NCI-H1092 (cell line): ENCODE results near the gene ELK1.
"Not testable (repeated sequence)": the region's sequence is repeated elsewhere in the genome, so short reads cannot be mapped to it uniquely, and the experiment has no call there.

Experiments
- DNase-seq: peaks from one replicate; lab custom pipeline; 2025; lab: John Stamatoyannopoulos, UW

ELK1 gene

DNA sequence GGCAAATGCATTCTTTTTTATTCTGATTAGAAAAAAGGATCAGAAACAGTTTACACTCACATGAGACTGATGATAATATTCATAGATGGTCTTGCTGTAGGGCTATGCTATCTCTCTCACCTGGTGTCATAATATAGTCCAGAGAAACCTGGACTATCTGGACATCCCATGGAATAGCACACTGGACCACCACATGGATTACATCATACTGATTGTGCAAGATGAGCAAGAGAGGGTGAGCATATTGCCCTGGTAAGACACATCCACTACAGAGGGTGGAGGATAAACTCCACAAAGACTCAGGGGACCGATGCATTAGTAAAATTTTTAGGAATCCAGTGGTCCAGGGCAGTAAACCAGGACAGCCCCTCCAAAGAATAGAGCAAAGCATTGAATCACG is 38.9 kb downstream of the ELK1 start:
- no peak for DNase-seq

DNA sequence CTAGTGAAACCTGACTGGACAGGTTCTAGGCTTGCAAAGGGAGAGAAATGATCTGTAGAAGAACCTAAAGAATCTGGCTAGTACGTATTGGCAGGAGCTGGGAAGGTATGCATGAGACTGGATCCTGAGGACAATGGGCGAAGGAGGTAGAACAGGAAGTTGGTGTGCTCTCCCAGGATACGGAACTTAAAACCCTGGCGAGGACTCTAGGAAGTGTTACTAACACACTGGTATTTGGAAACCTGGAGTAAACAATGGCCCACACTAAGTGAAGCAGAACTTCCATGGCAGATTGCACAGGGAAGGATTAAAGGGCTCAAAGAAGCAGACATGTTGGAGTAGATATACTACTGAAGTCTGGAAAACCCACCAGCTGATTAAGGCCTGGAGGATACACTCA is 39.9 kb downstream of the ELK1 start:
- no peak for DNase-seq

DNA sequence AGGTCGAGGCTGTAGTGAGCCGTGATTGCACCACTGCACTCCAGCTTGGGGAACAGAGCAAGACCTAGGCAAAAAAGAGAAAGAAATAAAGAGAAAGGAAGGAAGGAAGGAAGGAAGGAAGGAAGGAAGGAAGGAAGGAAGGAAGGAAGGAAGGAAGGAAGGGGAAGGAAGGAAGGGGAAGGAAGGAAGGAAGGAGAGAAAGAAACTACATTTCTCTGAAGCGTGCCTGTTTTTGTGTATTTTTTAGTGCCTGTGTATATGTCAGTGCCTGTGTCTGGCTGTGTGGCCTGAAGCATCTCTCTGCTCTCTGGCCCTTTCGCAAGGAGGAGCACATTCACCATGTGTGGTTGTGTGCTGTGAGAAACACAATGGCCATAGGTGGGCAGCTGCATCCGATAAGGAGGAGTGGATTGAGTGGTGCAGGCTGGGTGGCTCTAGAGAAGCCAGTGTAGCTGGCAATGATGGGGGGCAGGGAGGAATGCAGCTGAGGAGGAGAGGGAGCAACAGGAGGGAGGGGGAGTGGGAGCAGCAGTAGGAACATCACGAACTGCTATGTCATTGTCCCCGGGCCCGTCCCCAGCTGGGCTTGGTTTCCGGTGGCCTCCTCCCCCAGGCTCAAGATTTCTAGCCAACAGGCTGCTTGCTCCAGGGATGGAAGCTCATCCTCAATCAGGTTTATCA is 42.1 kb downstream of the ELK1 start:
- no peak for DNase-seq

DNA sequence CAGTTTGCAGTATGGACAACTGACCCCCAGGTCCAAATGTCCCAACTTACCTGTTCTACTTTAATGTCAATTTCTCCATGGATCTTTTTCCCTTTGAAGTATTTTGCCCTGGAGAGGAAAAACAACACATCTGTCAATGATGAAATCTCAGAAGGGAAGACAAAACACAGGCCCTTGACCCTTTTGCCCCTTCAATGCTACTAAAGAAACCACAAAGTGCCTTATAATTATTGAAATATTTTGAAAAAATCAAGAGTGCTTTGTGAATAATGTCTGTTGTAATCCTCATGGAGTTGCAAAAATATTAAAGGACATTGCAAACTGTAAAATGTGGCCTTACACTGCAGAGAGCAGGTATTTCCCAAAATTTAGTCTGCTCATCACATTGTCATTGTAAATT is 43.3 kb downstream of the ELK1 start:
- DNase-seq = no peak

DNA sequence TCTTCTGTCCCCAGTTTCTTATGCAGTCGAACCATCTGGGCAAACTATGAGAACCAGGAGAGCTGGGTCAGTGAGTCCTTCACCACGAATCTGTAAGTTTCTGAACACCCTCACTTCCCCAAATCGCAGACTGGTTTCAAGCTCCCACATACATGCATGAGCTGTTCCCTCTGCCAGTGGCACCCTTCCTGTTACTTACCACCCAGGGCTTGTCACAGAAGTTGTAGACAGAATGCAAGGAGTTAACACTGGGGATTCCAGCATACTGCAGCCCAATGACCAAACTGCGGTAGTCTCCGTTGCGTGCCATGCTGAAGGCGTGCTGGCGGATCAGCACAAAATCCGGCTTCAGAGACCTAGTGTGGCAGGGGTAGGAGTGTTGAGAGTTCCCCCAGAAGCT is 45.3 kb downstream of the ELK1 start:
- DNase-seq = no peak

DNA sequence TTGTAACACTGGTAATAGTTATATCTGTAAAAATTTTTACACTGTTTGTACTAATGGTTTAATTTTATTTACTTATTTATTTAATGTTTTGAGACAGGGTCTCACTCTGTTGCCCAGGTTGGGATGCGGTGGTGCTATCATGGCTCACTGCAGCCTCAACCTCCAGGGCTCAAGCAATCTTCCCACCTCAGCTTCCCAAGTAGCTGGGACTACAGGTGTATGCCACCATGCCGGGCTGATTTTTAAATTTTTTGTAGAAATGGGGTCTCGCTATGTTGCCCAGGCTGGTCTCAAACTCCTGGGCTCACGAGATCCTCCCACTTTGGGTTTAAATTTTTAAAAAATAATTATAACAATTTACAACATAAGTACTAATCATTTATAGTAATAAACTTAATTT is 47.2 kb downstream of the ELK1 start:
- DNase-seq = not testable (repeated sequence)

DNA sequence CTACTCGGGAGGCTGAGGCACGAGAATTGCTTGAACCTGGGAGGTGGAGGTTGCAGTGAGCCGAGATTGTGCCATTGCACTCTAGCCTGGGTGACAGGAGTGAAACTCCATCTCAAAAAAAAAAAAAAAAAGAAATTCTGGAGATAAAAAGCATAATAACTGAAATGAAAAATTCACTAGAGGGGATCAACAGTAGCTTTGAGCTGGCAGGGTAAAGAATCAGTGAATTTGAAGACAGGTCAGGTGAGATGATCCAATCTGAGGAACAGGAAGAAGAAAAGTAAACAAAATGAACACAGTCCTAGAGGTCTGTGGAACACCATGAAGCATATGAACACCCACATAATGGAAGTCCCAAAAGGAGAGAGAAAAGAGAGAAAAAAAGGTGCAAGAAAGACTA is 53.1 kb downstream of the ELK1 start:
- DNase-seq = no peak

DNA sequence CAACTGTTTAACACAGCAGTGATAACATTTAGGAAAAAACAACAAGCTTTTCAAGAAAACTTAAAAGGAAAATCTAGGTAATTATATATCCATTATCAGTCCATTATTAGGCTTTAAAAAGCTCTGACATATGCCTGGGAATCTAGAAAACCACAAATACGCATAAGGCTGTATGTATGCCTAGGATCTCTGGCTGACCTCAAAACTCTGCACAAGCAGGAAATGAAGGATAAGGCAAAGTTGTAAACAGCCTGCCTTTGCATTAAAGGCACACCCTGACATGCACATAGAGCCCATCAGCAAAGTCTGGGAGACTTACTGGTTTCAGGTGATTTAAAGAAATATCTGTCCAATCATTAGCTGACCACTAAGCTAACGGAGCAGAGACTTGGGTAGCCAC is 54.1 kb downstream of the ELK1 start:
- no peak for DNase-seq

DNA sequence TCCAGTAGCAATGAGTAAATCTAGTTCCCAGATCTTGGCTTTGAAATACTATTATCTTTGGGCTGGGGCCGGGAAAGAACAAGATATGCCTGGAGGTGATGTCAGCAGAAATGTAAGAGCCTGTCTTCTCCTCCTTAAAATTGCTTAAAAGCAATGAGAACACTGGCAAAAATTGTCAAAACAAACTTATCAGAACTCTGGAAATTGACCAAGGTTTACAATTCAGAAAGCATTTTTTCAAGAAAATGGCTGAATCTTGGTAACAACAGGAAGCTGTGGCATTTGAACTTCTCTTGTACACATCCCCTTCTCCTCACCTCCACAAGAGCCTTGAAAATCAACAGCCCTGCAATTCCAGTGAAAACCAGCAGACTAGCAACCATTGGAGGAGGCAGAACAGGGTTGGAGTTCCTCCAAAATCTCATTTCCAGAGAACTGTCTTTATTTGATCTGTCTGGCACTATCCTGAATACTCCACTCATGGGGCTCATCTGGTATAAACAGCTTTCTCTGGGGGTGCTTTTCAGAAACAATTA is 54.6 kb downstream of the ELK1 start:
- no peak for DNase-seq

DNA sequence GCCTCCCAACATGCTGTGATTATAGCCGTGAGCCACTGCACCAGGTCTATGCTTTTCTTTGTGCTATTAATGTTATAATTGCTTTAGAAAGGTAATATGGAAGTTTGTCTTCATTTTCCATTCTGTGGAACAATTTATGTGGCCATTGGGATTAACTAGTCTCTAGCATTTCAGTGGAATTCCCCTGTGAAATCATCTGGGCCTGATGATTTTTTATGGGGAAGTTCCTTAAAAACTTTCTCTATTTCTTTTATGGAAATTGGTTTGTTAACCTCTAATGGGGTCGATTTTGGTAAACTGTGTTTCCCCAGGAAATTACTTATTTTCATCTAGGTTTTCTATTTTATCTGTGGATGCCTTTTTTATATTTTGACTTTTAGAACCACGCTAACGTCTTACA is 56.8 kb downstream of the ELK1 start:
- DNase-seq = no peak

DNA sequence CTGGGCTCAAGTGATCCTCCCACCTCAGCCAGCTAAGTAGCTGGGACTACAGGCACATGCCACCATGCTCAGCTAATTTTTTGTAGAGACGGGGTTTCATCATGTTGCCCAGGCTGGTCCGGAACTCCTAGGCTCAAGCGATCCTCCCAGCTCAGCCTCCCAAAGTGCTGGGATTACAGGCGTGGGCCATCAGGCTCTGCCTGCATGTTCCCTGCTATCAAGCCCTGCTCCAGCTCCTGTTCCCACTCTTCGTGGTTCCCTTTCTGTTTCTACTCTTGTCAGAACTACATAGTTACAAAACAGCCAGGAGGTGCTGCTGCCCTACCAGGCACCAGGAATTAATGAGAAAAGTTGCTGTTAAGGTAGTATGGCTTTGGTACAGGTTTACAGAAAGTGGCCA is 59.4 kb downstream of the ELK1 start:
- DNase-seq = no peak

DNA sequence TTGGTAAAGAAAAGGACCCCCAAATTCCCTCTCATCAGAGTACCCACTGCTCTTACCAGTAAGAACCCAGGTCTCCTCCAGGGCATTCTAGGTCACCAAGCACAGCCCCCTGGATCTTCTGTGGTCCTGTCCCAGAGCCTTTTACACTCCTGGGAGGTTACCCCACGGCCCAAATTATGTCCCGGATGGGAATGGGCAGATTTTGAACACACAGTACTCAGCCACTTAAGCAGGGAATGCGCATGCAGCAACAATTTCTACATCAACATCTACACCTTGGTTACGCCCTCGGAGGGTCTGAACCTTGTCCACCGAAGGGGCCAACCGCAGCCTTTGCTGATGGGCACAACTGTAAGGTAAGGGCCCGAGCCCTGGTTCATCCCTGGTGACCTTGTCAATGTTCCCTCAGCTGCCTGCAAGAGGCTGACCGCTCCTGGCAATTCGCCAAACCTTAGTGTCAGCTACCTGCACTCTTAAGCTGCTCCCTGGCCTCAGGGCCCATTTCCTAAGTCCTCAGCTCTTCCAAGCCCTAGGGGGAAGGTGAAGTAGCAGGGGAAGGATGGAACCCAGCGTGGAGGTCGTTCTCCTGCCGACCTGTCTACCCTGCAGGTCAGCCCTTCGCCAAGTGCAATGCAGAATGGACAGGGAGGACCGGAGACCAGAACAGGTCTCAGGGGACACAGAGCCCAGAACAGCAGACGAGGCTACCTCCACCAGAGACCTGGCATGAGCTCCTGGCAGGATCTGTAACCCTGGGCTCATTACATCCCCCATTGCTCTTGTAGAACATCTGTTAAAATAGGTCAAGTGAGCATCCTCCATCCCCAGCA is 62.2 kb downstream of the ELK1 start:
- no peak for DNase-seq

DNA sequence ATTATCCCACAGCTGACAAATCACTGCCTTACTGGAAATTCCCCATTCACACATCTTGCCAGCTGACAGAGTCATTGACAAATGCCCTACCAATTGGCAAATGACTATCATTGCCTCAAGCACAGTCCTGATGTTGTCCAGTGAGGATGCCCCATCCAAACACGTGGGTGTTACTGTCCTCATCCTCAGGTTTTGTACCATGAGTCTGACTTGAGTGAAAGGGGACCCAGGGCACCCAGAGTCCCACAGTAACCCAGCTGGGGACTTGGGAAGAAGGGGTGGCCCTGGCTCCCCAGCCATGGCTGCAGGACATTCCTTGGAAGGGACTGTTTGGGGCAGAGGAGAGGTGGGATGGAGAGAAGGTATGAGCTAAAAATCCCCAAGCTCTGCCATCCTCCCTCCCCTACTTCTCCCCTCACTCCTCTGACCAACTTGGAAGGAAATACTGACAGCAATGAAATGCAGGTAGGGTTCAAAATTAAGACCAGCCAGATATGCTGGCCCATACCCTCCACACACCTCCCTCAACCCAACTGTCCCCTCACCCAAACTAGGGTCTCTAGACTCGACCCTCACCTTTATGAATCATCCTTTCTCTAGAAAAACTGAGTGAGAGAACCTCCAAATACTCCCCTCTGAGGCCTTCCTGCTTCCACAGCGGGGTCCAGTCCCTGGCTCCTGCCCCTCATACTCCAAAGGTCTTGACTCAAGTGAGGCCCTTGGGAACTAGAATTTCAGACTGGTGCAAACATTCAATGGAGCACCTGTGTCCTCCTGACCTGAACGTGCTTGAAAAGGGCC is 63.1 kb downstream of the ELK1 start:
- DNase-seq = no peak

DNA sequence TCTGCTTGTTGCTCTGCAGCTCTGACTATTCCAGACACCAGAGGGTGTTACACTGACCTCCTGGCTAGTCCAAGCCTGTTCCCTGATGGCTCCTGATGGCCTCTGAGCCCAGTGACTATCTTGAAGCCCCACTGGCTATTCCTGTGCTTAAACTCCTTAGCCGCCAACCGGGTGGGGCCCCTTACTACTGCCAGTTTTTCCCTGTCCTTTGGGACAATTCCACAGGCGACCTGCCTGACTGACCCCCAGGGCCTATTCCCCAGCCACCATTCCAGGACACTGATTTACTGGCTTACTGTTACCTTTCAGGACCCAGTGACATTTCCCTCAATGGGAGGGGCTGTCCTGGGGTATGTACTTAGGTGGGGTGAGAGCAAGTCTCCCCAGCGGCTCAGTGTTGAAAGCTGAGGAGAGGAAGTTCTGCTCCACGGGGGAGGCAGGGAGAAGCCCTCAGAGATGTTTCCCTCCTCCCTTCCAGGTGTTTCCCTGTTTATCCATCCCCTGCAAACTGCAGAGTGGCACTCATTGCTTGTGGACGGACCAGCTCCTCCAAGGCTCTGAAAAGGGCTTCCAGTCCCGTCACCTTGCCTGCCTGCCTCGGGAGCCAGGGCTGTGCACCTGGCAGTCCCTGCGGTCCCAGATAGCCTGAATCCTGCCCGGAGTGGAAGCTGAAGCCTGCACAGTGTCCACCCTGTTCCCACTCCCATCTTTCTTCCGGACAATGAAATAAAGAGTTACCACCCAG is 64.1 kb downstream of the ELK1 start:
- DNase-seq = no peak
